ENCODE data around the gene LRRC4C.

DNA sequence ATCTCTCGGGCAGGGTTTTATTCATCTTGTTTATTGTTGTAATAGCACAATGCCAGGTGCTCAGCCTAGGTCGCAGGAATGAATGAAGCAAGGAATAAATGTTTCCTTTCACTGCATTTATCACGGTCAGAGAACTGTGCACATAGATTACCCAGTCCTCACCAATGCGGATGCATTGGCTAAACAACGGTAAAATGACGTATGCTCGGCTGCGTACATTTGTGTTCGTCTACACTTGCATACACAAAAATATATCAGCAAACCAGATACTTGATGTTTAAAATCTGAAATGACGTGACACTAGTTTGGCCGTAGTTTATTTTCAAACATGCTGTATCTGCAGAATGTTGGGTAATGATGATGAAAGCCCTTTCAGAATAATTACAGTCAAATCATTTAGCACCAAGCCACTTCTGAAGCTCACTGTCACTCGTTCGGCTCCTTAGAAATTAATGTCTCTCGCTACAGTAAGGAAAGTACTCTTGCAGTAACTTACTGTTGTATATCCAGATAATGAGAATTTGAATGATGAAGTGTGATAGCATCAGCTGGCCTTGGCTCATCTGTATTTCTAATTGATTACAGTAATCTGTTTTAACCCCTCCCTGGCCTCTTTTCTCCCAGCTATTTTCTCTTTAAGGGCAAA lies 268.9 kb downstream of the LRRC4C start:
- TF ChIP-seq CTCF (IDR thresholded peaks at IDR 0.05) (no peak), POLR2A (IDR thresholded peaks at IDR 0.05) (no peak)
